Endothelial cell of umbilical vein (primary cell): ENCODE results near the gene PHF12. TPM values are rescaled to one million over a fixed set of nuclear protein-coding genes. Genes with fewer than 3 reads are reported as not detected.

Experiments used
- BruUV-seq: library from RNA; stranded (reverse); fragments of 400-500 nt; replicated peaks from 2 replicates; lab custom pipeline; 2021; lab: Mats Ljungman, UMichigan
- CTCF ChIA-PET: fragments of 300-600, 350-600 bp; sonication (Branson Sonifier 250); formaldehyde crosslinking; loops from one replicate; lab custom pipeline; 2021; ENCODE audit warnings: antibody characterized with exemption, inconsistent platforms; lab: Charles Lee
- POLR2A ChIA-PET: fragments of 300-600, 350-600 bp; sonication (Branson Sonifier 250); formaldehyde crosslinking; loops from one replicate; lab custom pipeline; 2021; ENCODE audit warnings: antibody characterized with exemption, inconsistent platforms; lab: Charles Lee
- DNase-seq: peaks from one replicate; pipeline ENCODE4 v3.0.0-alpha.2; 2011; ENCODE audit warnings: low read depth, low spot score
- FAIRE-seq: peaks from 2 replicates; lab custom pipeline; 2011; peaks lifted over from hg19 to GRCh38; lab: Jason Lieb, UNC
- H2AFZ ChIP-seq: 2 replicates; pipeline ENCODE4 v1.6.0; 2012; ENCODE audit warnings: low read depth, low read length, control low read depth, inconsistent platforms
- H3K27ac ChIP-seq: 2 replicates; pipeline ENCODE4 v1.5.1; 2011; ENCODE audit warnings: low read depth, mild to moderate bottlenecking, control low read depth, low read length, moderate library complexity; ENCODE audit not compliant: insufficient read depth
- H3K27me3 ChIP-seq, 2 experiments: 2 replicates each; pipeline versions ENCODE4 v1.6.0 to v1.6.1; 2011; ENCODE audit warnings: low read length in 2 of 2, mixed read lengths in 1 of 2; ENCODE audit not compliant: control insufficient read depth in 2 of 2, insufficient read depth in 2 of 2
- H3K36me3 ChIP-seq, 2 experiments: 2 replicates in 1 of 2; 3 replicates in 1 of 2; pipeline ENCODE4 v1.5.1; 2011; ENCODE audit warnings: low read length in 2 of 2, mild to moderate bottlenecking in 1 of 2, moderate library complexity in 1 of 2; ENCODE audit not compliant: control insufficient read depth in 2 of 2, insufficient read depth in 2 of 2; ENCODE audit errors: extremely low read depth in 1 of 2
- H3K4me1 ChIP-seq: 3 replicates; pipeline ENCODE4 v1.5.1; 2011; ENCODE audit warnings: mild to moderate bottlenecking, low read length; ENCODE audit not compliant: control insufficient read depth, insufficient read depth; ENCODE audit errors: extremely low read depth
- H3K4me2 ChIP-seq: 2 replicates; pipeline ENCODE4 v1.6.1; 2011; ENCODE audit warnings: low read length, control low read depth, mixed read lengths; ENCODE audit not compliant: insufficient read depth
- H3K4me3 ChIP-seq, 3 experiments: fragments of 200-600 bp in 1 of 3; sonication (generic), shearing (Covaris generic) in 1 of 3; replicated peaks in 1 of 3; 2 replicates each; pipeline ENCODE4 v1.5.1; 2011 to 2016; ENCODE audit warnings: control low read depth in 3 of 3, low read length in 3 of 3, mild to moderate bottlenecking in 2 of 3, inconsistent platforms in 1 of 3, low read depth in 1 of 3, moderate library complexity in 1 of 3; ENCODE audit not compliant: insufficient read depth in 1 of 3
- H3K79me2 ChIP-seq: 2 replicates; pipeline ENCODE4 v1.6.0; 2012; ENCODE audit warnings: low read length, inconsistent platforms; ENCODE audit not compliant: control insufficient read depth, insufficient read depth
- H3K9ac ChIP-seq: replicated peaks from 2 replicates; pipeline ENCODE3; 2011; ENCODE audit warnings: low read length, control low read depth; ENCODE audit not compliant: insufficient read depth; ENCODE audit errors: extremely low read depth
- H3K9me1 ChIP-seq: replicated peaks from 3 replicates; pipeline ENCODE4 v1.6.0; 2011; ENCODE audit warnings: mild to moderate bottlenecking, low read length; ENCODE audit not compliant: control insufficient read depth, insufficient read depth; ENCODE audit errors: extremely low read depth
- H3K9me3 ChIP-seq: replicated peaks from 2 replicates; pipeline ENCODE4 v1.5.1; 2012; ENCODE audit warnings: low read length, inconsistent platforms; ENCODE audit not compliant: control insufficient read depth, insufficient read depth
- H4K20me1 ChIP-seq: replicated peaks from 2 replicates; pipeline ENCODE3; 2011; ENCODE audit warnings: mild to moderate bottlenecking, low read length; ENCODE audit not compliant: control insufficient read depth, insufficient read depth; ENCODE audit errors: extremely low read depth
- CTCF ChIP-seq, 2 donors: IDR thresholded peaks; 1 replicate in 1 of 2; 2 replicates in 1 of 2; pipeline ENCODE4 v1.5.1; 2011; ENCODE audit warnings: low read length in 2 of 2, mild to moderate bottlenecking in 2 of 2, moderate library complexity in 2 of 2, control low read depth in 1 of 2, inconsistent platforms in 1 of 2, low read depth in 1 of 2; ENCODE audit not compliant: insufficient read depth in 1 of 2; ENCODE audit errors: extremely low read depth in 1 of 2
- EZH2 ChIP-seq: IDR thresholded peaks from 2 replicates; pipeline ENCODE4 v1.6.1; 2012; ENCODE audit warnings: borderline replicate concordance, low read depth, mild to moderate bottlenecking, moderate library complexity, low read length, inconsistent platforms; ENCODE audit not compliant: severe bottlenecking
- FOS ChIP-seq: IDR thresholded peaks from 2 replicates; pipeline ENCODE4 v1.6.1; 2011; ENCODE audit warnings: mild to moderate bottlenecking, low read length, moderate library complexity, borderline replicate concordance; ENCODE audit not compliant: insufficient read depth
- GATA2 ChIP-seq: IDR thresholded peaks from 2 replicates; pipeline ENCODE4 v1.7.0; 2011; ENCODE audit warnings: low read depth, mild to moderate bottlenecking, moderate library complexity, mixed read lengths, low read length; ENCODE audit not compliant: insufficient read length, insufficient read depth
- JUN ChIP-seq: IDR thresholded peaks from 2 replicates; pipeline ENCODE4 v1.6.1; 2011; ENCODE audit warnings: borderline replicate concordance, low read depth; ENCODE audit not compliant: insufficient read length, insufficient read depth
- MAX ChIP-seq: IDR thresholded peaks from 2 replicates; pipeline ENCODE4 v1.6.1; 2011; ENCODE audit not compliant: insufficient read depth, insufficient read length
- MYC ChIP-seq: IDR thresholded peaks from one replicate; pipeline ENCODE4 v1.6.1; 2011; ENCODE audit warnings: mild to moderate bottlenecking, low read depth, low read length
- POLR2A ChIP-seq: IDR thresholded peaks from 2 replicates; pipeline ENCODE4 v1.6.1; 2012; ENCODE audit warnings: low read depth, mild to moderate bottlenecking, control low read depth, low read length
- POLR2AphosphoS5 ChIP-seq: IDR thresholded peaks from 2 replicates; pipeline ENCODE4 v1.6.1; 2012; ENCODE audit warnings: low read depth, mild to moderate bottlenecking, control low read depth, low read length, moderate library complexity; ENCODE audit not compliant: insufficient read depth
- dilution Hi-C: fragments of 300-500 bp; cut with MboI; formaldehyde crosslinking; loops from one replicate; pipeline ENCODE4 v1.15.0; 2019; ENCODE audit warnings: low sequenced_read_pairs; ENCODE audit not compliant: extremely low pct_ligation_motif_present
- intact Hi-C: fragments of 100-400 bp; cut with micrococcal nuclease; formaldehyde crosslinking; loops from one replicate; pipeline ENCODE4 v1.10.0; 2022
- polyA plus RNA-seq, 4 experiments: library from polyadenylated mRNA; depleted of rRNA in 3 of 4; stranded (reverse) in 3 of 4; unstranded in 1 of 4; fragments of >200 nt; gene quantifications; 2 replicates each; pipeline versions ENCODE4 v1.2.1 to v1.2.3, GENCODE V29; 2011 to 2012; ENCODE audit warnings: missing spikeins in 1 of 4
- total RNA-seq: library from RNA; stranded (reverse); gene quantifications from 2 replicates; pipeline ENCODE4 v1.2.3, GENCODE V29; 2021

PHF12 gene
- total and polyA plus RNA-seq, 2 donors (not counting 3 experiments of a cell fraction or from before 2014, with no cell fraction given): 26.6 to 44.2 TPM

- ChIA-PET CTCF (interaction anchor here (0.6 to 2.6 kb wide), 20 partner anchors 9 to 215 kb away, joined by 3 to 25 read pairs (median 6); partner anchors contain the start of genes FAM222B, PROCA1 and TLCD1), POLR2A (interaction anchor here (0.5 to 1.4 kb wide), 2 partner anchors 9 to 79 kb away, joined by 3 to 4 read pairs; no protein-coding TSS in a partner anchor)
- Histone ChIP-seq H3K9me3 (no peaks in the 10 kb centered on the region), H3K27ac (peak overlapping the region; percentile 15), H3K4me1 (peaks cover 17% of the 10 kb centered on the region), H4K20me1 (no peaks in the 10 kb centered on the region), H3K4me3 (peak overlapping the region; percentile 45 to 67 (median 59)), H3K79me2 (no peaks in the 10 kb centered on the region), H3K9ac (peak overlapping the region; percentile 62), H3K36me3 (peaks cover 1 to 11% of the 10 kb centered on the region in 2 experiments), H2AFZ (peak overlapping the region; percentile 85), H3K4me2 (peak overlapping the region; percentile 92), H3K9me1 (no peaks in the 10 kb centered on the region), H3K27me3 (no peaks in the 10 kb centered on the region)
- no TSS peak for BruUV-seq
- dilution Hi-C loops (no loop called here), intact Hi-C loops (loop anchor here (2.0 kb wide), 2 partner anchors 53 to 175 kb away; partner anchors contain the start of gene TLCD1)
- no peak for TF ChIP-seq FOS
- DNase-seq (no peak), FAIRE-seq (peak; percentile 77)
Measured at GRCh38 chr17:28901866-28902818, 49.2 kb downstream of the PHF12 start.

- intact Hi-C loops: no loop called here
- CTCF ChIA-PET: interaction anchor here (0.6 to 2.6 kb wide), 11 partner anchors 10 to 216 kb away, joined by 3 to 25 read pairs (median 5); partner anchors contain the start of gene TLCD1
- Histone ChIP-seq H3K27me3 (no peaks in the 10 kb centered on the region), H2AFZ (no peak overlapping the region), H3K9me3 (no peaks in the 10 kb centered on the region), H4K20me1 (no peaks in the 10 kb centered on the region), H3K4me1 (peaks cover 23% of the 10 kb centered on the region), H3K36me3 (peaks cover 0 to 2% of the 10 kb centered on the region in 2 experiments), H3K9me1 (no peaks in the 10 kb centered on the region), H3K79me2 (peaks cover 8% of the 10 kb centered on the region), H3K4me3 (no peak overlapping the region), H3K27ac (no peak overlapping the region), H3K4me2 (no peak overlapping the region), H3K9ac (no peak overlapping the region)
- FAIRE-seq: no peak
- dilution Hi-C loops: no loop called here
- DNase-seq: no peak
- POLR2A ChIA-PET: interaction anchor here (0.5 to 1.4 kb wide), 3 partner anchors 8 to 78 kb away, joined by 3 to 4 read pairs (median 3); no protein-coding TSS in a partner anchor
- BruUV-seq: no TSS peak
- TF ChIP-seq CTCF (IDR thresholded peaks at IDR 0.05; ENCODE audit: extremely low read depth in 1 of 2, insufficient read depth in 1 of 2, low read depth in 1 of 2, low read length in 2 of 2): no peak
- no peak for TF ChIP-seq MYC
- TF ChIP-seq MAX: no peak
- no peak for TF ChIP-seq POLR2AphosphoS5
- TF ChIP-seq FOS: no peak
- TF ChIP-seq EZH2: no peak
- TF ChIP-seq GATA2: no peak
- TF ChIP-seq JUN: no peak
- TF ChIP-seq POLR2A: no peak
Measured at GRCh38 chr17:28900986-28901726, 50.2 kb downstream of the PHF12 start.
